Activated CD4-positive, CD25-positive, alpha-beta regulatory T cell treated with anti-CD3 and anti-CD28 coated beads, Interleukin-2, amount 50 U/mL, for 16 hours (primary cell): ENCODE data around the gene SULT1B1.

Experiments
- DNase-seq: peaks from one replicate; pipeline ENCODE4 v3.0.0-alpha.2; 2020; ENCODE audit warnings: low read depth, low spot score

Gene SULT1B1

DNA sequence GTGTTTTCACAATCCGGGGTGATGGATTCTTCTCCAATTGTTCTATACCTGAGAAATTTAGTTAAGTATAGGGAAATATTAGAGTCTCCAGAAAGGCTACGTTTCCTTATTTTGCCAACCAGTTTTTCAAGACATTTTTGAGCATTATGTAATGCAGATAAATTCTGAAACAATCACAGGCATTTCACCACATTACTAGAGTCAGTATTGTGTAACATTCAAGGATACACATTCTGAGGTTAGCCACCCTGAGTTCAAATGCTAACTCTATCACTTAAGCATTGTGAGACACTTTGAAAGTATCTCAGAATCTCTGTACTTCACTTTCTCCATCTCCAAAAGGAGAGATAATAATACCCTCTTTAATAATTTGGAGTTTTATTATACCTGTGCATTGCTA, 10.6 kb downstream of the SULT1B1 start:
- DNase-seq, result no peak

DNA sequence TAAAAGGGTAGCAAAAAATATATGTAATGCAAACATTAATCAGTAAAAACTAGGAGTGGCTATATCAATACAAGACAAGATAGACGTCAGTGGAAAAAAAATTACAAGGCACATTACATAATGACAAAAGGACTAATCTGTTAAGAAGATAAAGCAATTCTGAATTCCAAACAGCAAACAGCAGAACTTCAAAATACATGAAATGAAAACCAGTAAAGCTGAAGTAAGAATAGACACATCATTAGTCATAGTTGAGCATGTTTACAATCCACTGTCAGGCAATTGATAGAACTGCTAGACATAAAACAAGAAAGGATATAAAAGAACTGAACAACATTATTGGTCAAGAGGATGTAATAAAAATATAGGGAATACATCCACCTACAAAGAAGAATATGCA, 12.2 kb downstream of the SULT1B1 start:
- DNase-seq, result no peak

DNA sequence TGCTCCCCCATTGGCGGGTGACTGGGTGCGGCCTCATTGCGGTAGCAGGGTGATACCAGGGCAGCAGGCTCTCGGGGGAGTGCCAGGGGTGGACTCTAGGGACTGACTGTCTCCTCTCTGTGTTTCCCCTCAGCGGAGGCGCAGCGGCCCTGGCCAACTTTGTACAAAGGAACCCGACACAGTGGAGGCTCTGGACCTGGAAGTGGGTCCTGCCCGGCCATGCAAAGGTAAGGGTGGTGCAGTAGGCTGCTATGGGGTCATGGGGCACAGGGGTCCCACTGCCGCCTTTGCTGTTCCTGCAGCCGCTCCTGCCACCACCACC, 16.3 kb downstream of the SULT1B1 start:
- DNase-seq, result no peak

DNA sequence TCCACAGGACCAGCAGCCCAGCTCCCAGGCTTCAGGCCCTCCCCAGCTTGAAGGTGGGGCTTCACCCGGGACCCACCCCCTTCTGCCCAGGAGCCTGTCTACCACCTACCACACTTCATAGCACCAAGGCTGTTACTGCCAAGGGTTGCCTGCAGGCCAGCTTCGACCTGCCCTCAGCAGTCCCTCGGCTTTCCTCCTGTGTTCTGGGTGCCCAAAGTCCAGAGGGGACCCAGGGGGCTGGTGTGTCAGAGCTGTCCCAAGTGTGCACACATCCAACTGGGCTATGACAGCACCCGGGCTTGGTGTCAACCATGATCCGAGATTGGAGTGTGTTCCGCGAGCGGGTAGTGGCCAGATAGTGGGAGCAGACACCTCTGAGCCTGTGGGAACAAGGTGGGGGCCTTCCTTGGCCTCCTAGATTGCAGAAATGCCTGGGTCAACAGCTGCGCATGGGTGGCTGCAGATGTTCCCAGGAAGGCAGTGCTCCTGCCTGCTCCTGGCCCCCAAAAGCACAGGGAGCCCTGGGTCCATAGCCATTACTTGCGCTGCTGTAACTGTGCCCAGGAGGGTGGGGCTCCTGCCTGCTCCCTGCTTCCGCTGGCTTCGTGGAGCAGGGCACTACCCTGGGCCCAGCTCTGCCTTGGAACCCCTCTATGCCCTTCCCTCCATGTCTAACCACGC, 16.8 kb downstream of the SULT1B1 start:
- no peak for DNase-seq

DNA sequence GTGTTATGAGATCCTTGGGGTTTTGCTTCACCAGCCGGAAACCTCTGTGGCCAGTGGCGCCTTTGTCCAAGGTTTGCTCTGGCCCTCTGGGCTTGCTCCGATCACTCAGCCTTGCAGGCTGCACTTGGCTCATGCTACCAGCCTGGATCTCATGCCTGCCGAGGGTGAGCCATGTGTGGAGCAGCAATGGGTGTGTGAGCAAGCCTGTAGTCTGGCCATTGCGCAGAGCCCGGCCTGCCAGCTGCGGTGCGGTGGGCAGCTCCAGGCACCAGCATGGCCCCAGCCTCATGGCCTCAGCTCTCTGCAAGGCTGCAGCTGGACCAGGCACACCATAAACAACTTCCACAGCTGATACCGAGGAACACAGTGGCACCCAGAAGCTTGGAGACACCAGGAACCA, 17.8 kb downstream of the SULT1B1 start:
- DNase-seq, result no peak

DNA sequence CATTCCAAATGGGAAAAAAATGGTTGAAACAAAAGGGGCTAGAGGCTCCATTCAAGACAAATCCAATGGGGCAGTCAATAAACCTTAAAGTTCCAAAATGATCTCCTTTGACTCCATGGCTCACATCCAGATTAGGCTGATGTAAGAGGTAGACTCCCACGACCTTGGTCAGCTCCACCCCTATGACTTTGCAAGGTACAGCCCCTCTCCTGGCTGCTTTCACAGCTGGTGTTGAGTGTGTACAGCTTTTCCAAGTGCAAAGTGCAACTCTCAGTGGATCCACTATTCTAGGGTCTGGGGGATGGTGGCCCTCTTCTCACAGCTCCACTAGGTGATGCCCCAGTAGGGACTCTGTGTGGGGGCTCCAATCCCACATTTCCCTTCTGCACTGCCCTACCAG, 21.5 kb downstream of the SULT1B1 start:
- DNase-seq, result no peak

DNA sequence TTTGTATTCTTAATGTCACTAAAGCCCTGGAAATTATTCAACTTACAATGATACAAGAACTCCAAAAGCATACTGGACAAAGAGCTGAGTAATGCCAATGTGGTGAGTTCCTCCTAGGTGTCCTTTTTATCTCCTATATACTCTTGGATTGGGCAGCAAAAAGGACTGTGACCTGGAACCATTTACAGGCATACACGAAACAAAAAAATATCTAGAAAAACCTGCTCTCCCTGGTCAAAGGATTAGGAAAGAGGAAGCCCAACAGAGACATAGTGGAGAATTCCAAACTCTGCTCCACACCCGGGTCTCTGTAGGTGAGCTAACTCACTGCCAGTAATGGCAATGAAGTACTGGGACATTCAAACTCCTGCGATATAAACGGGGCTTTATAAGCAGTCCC, 25.3 kb downstream of the SULT1B1 start:
- DNase-seq, result no peak

DNA sequence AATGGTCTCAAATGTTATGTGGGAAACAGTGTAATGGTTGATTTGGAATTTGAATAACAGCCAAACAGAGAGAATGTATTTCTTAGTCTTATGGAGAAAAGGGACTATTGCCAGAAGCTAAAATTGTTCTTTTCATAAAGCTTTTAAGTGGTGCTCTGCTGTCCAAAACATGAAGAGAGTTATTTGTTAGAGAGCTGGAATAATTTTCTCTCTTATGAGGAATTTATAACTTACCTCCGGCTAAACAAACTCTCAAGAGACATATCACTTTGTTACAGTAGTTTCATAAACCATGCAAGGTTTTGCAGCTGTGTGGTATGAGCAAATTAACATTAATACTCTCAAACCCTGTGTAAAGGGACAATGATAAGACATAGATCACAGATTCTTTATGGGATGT, 28.6 kb downstream of the SULT1B1 start:
- DNase-seq, result no peak

DNA sequence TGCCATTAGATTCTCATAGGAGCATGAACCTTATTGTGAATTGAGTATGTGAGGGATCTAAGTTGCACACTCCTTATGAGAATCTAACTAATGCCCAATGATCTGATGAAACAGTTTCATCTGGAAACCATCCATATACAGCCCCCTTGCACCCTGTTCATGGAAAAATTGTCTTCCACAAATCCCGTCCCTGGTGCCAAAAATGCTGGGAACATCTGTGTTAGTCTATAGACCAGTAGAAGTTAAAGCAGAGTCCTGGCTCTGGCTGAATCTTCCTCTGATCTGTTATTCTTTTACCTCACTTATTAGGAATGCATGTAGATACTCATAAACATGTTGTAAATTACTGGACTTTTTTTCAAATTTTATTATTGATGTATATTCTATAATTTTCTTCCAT, 29.2 kb downstream of the SULT1B1 start:
- DNase-seq, result no peak

DNA sequence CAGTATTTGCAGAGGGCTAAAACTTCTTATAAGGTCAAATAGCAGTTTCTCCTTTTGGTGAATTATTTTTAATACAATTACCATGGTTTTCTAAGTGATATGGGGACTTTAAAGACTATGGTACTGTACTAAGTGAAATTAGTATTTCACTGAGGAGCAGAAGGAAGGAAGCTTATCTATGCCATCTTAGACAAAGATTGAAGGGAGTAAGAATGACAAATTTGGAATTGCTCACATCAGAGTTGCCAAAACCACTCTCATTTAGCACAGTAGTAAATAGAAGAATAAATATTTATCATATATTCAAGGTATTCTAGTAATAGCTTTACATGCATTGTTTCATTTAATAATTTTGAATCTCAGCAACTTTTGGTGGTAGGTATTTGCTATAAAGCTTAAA, 30.4 kb downstream of the SULT1B1 start:
- DNase-seq, result no peak

DNA sequence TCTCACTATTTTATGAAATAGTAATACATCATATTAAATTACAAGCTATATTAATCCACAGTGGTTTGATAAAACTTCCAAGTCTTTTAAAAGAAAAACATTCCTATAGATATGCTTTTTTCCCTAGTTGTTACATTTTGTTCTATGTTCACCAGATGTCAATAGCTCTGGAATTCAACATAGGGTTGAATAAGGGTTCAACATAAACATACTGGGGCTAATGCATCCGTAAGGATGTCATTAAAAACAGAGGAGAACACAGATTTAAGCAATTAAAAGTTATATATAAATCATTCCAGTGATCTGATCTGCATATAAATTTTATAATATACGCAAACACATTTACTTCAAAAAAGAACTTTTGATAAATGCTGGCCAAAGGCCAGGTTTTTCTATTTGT, 32.5 kb downstream of the SULT1B1 start:
- DNase-seq, result no peak

DNA sequence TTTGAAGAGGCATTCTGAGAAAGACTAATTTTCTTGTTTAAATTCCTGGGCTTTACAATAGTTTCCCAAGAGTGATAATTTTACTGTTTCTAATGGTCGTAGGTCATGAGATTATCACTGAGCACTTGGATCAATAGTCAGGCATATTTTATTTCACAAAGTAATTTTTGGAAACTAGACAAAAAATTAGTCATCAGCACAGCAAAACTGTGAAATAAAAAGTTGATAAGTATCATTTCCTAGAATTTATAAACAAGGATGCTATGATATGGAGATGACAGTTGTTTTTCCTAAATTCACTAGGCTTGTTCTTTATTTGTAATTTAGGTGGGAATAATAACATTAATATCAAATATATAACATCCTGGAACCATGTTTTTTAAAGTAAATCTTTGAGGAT, 33.0 kb downstream of the SULT1B1 start:
- DNase-seq, result no peak

DNA sequence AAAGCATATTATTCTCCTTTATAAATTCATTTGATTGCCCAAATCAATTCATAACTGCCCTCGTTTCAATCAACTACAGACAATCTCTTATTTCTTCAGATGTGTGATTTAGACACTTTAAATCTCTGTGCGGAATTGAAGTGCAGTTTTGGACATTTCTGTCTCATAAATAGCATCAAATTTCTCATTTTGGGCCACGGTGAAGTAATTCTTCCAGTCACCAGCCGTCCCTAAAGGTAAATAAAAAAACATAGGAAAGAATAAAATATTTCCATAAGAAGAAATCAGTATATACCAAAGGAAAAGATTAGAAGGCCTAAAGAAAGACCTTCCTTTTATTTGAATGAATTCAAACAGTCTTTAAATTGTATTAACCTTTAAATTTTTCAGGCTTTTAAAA, 33.4 kb downstream of the SULT1B1 start:
- DNase-seq, result no peak

DNA sequence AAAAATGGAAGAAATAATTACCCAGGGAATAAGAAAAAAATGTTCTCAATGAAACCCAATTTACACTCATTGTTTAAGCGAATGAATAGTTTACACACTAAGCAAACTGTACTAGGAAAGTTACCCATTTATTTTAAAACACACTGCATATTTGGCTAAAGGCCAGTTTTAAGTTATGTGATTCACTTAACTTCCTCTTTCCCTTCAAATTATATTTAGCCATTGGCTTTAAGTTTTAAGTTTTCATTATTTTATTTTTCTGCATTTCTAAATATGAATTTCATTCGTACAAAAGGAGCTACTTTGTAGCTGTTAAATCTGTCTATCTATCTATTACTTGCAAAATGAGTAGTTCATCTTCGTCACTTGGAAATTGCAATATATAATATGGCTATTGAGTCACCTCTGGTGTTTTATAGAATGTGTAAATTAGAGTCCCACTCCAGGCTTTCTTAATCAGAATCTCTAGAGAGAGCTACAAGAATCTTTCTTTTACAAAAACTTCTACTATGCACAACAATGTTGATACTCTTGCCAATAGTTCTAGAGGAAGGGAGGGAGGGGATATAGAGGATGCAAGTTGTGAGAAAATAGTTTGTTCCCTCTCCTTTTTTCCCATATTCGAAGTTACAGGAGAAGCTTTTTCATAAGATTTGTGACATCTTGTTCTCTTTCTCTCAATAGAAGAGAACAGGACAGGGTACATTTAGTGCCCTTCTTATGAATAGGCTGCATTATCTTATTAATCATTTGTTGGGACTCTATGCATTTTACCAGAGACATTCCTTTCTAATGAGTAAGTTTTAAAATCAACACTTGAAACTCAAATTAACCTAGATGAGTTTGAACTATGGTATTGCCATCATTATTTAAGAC, 41.8 kb downstream of the SULT1B1 start:
- DNase-seq, result no peak

DNA sequence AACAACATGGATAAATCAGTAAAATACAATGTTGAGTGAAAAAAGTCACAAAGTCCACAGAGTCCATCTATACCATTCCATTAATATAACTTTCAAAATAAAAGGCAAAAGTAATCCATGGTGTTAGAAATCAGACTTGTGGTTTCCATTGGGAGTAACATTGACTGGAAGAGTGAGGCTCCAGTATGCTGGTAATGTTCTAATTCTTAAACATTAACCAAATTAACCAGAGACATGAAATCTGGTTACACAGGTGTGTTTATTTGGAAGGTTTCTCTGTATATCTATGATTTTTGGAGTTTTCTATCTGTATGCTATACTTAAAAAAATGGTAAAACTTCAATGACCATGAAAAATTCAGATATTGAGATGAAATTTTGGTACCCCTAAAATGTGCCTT, 42.6 kb downstream of the SULT1B1 start:
- no peak for DNase-seq

DNA sequence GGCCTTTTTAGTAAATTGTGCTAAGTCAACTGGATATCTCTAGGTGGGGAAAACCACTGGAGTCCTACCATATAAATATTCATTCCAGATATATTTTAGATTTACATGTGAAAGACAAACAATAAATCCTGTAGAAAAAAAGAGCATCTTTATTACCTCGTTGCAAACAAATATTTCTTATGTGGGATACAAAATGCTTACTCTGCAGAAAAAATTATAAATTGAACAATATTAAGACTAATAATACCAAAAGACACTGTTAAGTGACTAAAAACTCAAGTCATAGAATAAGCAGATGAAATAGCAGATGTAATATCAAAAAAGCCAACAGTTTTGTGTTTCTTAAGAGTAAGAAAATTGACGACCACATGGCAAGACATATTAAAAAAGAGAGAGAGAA, 43.8 kb downstream of the SULT1B1 start:
- DNase-seq, result no peak

DNA sequence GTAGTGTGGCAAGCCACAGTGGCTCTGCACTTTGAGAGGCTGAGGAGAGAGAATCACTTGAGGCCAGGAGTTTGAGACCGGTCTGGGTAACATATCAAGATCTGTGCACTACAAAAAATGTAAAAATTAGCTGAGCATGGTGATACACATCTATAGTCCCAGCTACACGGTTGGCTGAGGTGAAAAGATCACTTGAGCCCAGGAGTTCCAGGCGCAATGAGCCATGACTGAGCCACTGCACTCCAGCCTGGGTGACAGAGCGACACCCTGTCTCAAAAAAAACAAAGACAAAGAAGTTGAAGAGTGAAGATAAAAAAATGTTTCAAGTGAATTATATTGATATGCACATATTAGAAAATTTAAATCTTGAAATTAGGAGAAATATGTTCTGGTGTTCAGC, 46.3 kb downstream of the SULT1B1 start:
- DNase-seq, result no peak

DNA sequence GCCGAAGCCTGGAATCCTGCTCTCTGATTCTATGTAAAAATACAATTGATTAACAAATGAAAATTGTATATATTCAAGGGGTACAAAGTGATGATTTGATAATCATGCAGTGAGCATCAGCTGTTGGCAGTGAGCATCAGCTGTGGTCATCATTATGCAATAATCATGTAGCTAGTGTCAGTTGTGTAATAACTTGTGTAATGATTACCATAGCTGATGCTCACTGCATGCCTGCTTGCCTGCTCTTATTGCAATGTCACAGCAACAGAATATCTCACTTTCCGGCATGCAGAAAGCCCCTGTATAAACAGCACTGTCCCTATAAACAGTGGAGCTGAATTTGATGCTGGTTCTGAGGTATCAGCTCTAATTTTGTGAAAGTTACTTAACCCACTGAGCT, 46.8 kb downstream of the SULT1B1 start:
- DNase-seq, result no peak

DNA sequence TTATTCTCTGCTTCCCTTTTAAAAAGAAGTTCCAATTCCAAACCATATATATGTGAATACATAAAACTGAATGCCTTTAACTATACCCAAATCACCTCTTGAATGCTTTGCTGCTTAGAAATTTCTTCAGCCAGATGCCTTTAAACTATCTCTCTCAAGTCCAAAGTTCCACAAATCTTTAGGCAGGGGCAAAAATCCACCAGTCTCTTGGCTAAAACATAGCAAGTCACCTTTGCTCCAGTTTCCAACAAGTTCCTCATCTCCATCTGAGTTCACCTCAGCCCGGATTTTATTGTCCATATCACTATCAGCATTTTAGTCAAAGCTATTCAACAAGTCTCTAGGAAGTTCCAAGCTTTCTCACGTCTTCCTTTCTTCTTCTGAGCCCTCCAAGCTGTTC, 49.8 kb downstream of the SULT1B1 start:
- DNase-seq, result no peak

DNA sequence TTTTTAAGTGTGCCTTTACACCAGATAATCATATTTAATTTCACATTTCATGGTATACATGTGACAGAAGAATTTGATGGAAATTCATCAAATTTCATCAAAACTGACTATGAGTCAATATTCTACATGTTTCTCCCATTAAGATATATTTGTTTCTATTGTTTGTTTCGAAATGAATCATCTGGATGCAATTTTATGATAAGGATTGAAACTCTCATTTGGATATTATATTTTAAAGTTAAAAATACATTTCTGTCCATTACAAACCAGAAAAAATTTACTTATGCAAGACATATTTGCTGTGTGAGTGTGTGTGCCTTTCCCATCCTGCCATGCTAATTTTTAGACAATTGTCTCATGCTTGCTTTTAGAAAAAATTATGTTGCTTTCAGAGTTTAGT, 52.2 kb downstream of the SULT1B1 start:
- DNase-seq, result no peak

DNA sequence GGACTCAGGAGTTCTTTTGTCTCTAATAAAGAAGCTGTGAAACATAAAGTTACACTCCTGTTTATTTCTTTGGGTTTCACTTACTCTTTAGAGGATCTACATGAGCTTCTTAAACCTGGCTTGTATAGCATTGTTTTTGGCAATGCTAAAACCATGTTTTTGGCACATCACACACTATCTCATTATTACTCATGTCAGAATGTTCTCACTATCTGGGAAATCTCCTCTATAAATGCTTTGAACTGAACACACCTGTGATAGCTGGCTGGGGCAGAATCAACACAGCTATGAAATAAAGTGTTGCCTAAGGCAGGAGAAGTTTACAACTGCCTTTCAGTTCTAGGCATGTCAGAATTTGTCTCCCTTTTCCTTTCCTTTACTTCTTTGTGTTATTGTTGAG, 52.6 kb downstream of the SULT1B1 start:
- no peak for DNase-seq

DNA sequence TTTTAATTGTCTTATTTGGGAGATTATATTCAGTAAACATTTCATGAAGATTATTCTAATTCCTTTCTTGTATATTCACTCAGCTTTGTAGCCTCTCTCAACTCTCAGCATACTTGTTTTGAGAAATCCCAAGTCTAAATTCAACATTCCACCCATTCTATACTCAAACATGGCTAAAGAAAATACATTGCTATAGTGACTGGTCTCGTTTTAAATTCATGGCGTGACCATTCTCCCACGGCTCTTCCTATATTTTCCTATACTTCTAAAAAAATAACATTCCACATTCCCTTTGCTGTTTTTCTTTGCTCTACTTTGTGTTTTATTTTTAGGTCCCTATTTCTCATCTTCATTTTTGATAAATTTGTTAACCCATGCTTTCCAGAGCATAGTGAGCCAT, 58.2 kb downstream of the SULT1B1 start:
- DNase-seq, result no peak

DNA sequence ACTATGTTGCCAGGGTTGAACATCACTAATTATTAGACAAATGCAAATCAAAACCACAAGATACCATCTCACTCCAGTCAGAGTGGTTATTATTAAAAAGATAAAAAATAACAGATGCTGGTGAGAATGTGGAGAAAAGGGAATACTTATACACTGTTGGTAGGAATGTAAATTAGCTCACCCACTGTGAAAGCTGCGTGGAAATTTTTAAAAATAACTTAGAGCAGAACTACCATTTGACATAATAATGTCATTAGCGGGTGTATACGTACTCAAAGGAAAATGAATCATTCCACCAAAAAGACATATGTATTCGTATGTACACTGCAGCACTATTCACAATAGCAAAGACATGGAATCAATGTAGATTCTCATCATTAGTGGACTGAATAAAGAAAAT, 58.7 kb downstream of the SULT1B1 start:
- DNase-seq, result no peak
